Ovary (tissue), 9 donors: ENCODE data around the gene ABI3BP. TPM values are rescaled to one million over a fixed set of nuclear protein-coding genes. Genes with fewer than 3 reads are reported as not detected.

Experiments used
- DNase-seq, 5 donors: peaks; one replicate each; pipeline ENCODE4 v3.0.0-alpha.2; 2019 to 2020
- H3K27ac ChIP-seq, 2 donors: fragments of 200-600 bp; one replicate each; pipeline versions ENCODE4 v1.5.1 to v1.8.0; 2019 to 2022
- H3K27me3 ChIP-seq: fragments of 200-600 bp; one replicate; pipeline ENCODE4 v1.8.0; 2022
- H3K36me3 ChIP-seq: fragments of 200-600 bp; sonication (generic); one replicate; pipeline ENCODE4 v1.5.1; 2019
- H3K4me1 ChIP-seq: one replicate; pipeline ENCODE4 v1.8.1; 2013; ENCODE audit warnings: mild to moderate bottlenecking, moderate library complexity; ENCODE audit not compliant: insufficient read depth
- H3K4me3 ChIP-seq: fragments of 200-600 bp; sonication (generic); one replicate; pipeline ENCODE4 v1.5.1; 2017
- H3K9me3 ChIP-seq, 2 donors: fragments of 200-600 bp in 1 of 2; sonication (generic) in 1 of 2; one replicate each; pipeline versions ENCODE4 v1.5.1 to v1.8.1; 2013 to 2019; ENCODE audit warnings: mild to moderate bottlenecking in 1 of 2, moderate library complexity in 1 of 2
- CTCF ChIP-seq, 3 donors: fragments of 450-650 bp in 2 of 3; fragments of 200-600 bp in 1 of 3; IDR thresholded peaks; one replicate each; pipeline versions ENCODE4 v1.5.1 to v1.8.0; 2016 to 2022; ENCODE audit warnings: antibody characterized with exemption in 3 of 3, mild to moderate bottlenecking in 1 of 3
- EP300 ChIP-seq: sonication (generic); formaldehyde crosslinking; IDR thresholded peaks from one replicate; pipeline ENCODE4 v1.6.1; 2017; ENCODE audit warnings: antibody characterized with exemption
- POLR2A ChIP-seq: fragments of 450-650 bp; IDR thresholded peaks from one replicate; pipeline ENCODE4 v1.6.1; 2017; ENCODE audit warnings: antibody characterized with exemption, mild to moderate bottlenecking, moderate library complexity
- WGBS, 3 donors: extraction: QIAGEN DNeasy Blood & Tissue Kit in 1 of 3; methylation state at CpG; one replicate each; pipeline versions ENCODE4 v1.1.5 to v1.1.7; 2013 to 2017; 5-methylcytosine and 5-hydroxymethylcytosine counted together
- intact Hi-C, 4 donors: fragments of 100-400 bp; cut with DNase I; formaldehyde crosslinking; loops; one replicate each; pipeline versions ENCODE4 v1.11.0 to v1.15.1; 2022 to 2023
- polyA plus RNA-seq, 2 donors: library from polyadenylated mRNA; stranded (reverse); fragments of 200-250 nt in 1 of 2; fragments of 350-450 nt in 1 of 2; fragmentation: Illumina TruSeq in 1 of 2; extraction: RNeasy Lipid Tissue Mini Kit (QIAGEN cat#74804) in 1 of 2; gene quantifications; one replicate each; pipeline ENCODE4 v1.2.3, GENCODE V29; 2013 to 2014
- total RNA-seq, 7 donors: library from RNA; depleted of rRNA in 2 of 7; stranded (reverse); fragments of >200 nt in 2 of 7; fragmentation: NEBNext Ultra II Directional in 3 of 7; extraction: Animal tissue kit (Norgen Biotek cat#: 25700) in 3 of 7; gene quantifications; one replicate each; pipeline versions ENCODE4 v1.1.0 to v1.2.4, GENCODE V29; 2016 to 2023
- donor health status: DM: no; HTN: no; CAD: no; lungs with moderate emphysema.
- donor health status: DM: no; HTN: no; CAD: no.
- donor health status: Bipolar disorder and iron deficiency.
- donor health status: DM: yes; HTN: yes; CAD: no.
- donor health status: DM: no; HTN: no; CAD: no.
- donor health status: DM: yes; HTN: yes; CAD: no.

The ABI3BP gene
- total and polyA plus RNA-seq, 9 donors, result 31.1 to 229 (median 84.1) TPM

DNA sequence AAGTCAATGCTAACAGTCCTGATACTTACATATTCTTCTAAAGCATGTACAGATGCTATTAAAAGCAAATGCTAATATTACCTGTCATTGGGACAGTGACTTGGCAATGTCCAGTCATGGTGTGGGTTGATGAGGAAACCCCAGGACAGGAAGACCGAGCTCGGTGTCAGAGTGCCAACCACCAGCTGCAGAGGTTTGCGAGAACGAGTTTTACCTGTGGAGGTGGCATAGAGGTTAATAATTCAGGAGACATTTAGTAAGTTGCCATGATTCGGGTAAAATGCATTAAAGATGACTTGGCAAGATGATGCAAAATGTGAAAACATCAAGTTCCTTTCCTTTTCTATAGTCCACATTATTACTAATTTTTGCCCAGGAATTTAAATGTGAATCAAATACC lies 94.5 kb downstream of the ABI3BP start:
- Histone ChIP-seq H3K27ac (no peak overlapping the region), H3K36me3 (no peaks in the 10 kb centered on the region), H3K9me3 (no peaks in the 10 kb centered on the region), H3K4me1 (no peaks in the 10 kb centered on the region), H3K27me3 (no peaks in the 10 kb centered on the region), H3K4me3 (no peak overlapping the region)
- WGBS, 3 donors, result 73 to 86% (median 82%) methylated on average over 5 of the region's 5 CpGs
- TF ChIP-seq POLR2A (no peak), EP300 (no peak), CTCF (IDR thresholded peaks at IDR 0.05) (no peak)
- no peak for DNase-seq
- intact Hi-C loops, result no loop called here

DNA sequence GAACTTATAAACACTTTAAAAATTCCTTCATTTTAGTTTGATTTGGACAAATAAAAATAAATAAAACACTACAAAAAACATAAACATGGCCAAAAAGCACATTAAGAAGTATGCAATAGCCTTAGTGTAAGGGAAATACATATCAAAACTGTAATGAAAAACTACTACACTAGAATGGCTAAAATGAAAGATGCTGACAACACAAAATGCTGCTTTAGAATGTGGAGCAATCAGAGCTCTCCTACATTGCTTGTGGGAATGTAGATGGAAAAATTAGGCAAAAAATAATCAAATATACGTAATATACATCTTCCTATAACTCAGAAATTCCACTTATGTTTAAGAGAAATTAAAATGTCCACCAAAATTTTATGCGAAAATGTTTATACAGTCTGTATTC lies 96.2 kb downstream of the ABI3BP start:
- TF ChIP-seq CTCF (IDR thresholded peaks at IDR 0.05) (no peak), EP300 (no peak), POLR2A (no peak)
- H3K9me3 ChIP-seq, result no peaks in the 10 kb centered on the region
- 49 to 76% (median 50%) methylated on average over 2 of the region's 2 CpGs for WGBS, 3 donors
- no peak for DNase-seq
- H3K4me3 ChIP-seq, result no peak overlapping the region
- H3K27me3 ChIP-seq, result no peaks in the 10 kb centered on the region
- no peak overlapping the region for H3K27ac ChIP-seq
- intact Hi-C loops, result no loop called here
- no peaks in the 10 kb centered on the region for H3K36me3 ChIP-seq
- no peaks in the 10 kb centered on the region for H3K4me1 ChIP-seq

GRCh38 chr3:100893590-100893989 lies 99.6 kb downstream of the ABI3BP start:
- intact Hi-C loops, result loop anchor here in 1 of 4 donors (5.0 kb wide), 1 partner anchor 304 kb away; no protein-coding TSS in a partner anchor
- no peak for TF ChIP-seq EP300
- TF ChIP-seq POLR2A, result no peak
- TF ChIP-seq CTCF (IDR thresholded peaks at IDR 0.05), result no peak
- Histone ChIP-seq H3K4me3 (no peak overlapping the region), H3K36me3 (no peaks in the 10 kb centered on the region), H3K9me3 (no peaks in the 10 kb centered on the region), H3K27ac (no peak overlapping the region), H3K27me3 (no peaks in the 10 kb centered on the region), H3K4me1 (no peaks in the 10 kb centered on the region)
- peak in 1 of 5 donors; percentile 25 for DNase-seq
- 17 to 29% (median 22%) methylated on average over 1 of the region's 1 CpG for WGBS, 3 donors

DNA sequence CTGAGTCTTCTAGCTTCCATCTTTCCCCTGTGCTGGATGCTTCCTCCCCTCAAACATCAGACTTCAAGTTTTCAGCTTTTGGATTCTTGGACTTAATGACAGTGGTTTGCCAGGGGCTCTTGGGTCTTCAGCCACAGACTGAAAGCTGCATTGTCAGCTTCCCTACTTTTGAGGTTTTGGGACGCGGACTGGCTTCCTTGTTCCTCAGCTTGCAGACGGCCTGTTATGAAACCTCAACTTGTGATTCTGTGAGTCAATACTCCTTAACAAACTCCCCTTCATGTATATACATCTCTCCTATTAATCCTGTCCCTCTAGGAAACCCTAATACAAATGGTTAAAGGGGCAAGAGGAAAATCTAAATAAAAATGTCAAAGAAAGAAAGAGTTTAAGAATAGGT lies 100.1 kb downstream of the ABI3BP start:
- Histone ChIP-seq H3K27me3 (no peaks in the 10 kb centered on the region), H3K27ac (no peak overlapping the region), H3K4me1 (no peaks in the 10 kb centered on the region), H3K4me3 (no peak overlapping the region), H3K36me3 (no peaks in the 10 kb centered on the region), H3K9me3 (no peaks in the 10 kb centered on the region)
- WGBS, 3 donors, result 92 to 97% (median 97%) methylated on average over 3 of the region's 3 CpGs
- DNase-seq, result no peak
- TF ChIP-seq EP300 (no peak), CTCF (IDR thresholded peaks at IDR 0.05) (no peak), POLR2A (no peak)
- intact Hi-C loops, result loop anchor here in 1 of 4 donors (5.0 kb wide), 1 partner anchor 304 kb away; no protein-coding TSS in a partner anchor
